CD14-positive monocyte (primary cell): ENCODE results near the gene IL1R2. TPM values are rescaled to one million over a fixed set of nuclear protein-coding genes. Genes with fewer than 3 reads are reported as not detected.

Experiments
- DNase-seq, 3 donors: peaks; one replicate each; pipeline ENCODE4 v3.0.0-alpha.2; 2011 to 2022
- H2AFZ ChIP-seq: 2 replicates; pipeline ENCODE4 v1.6.0; 2012; ENCODE audit warnings: mild to moderate bottlenecking, low read depth, low read length, inconsistent platforms; ENCODE audit not compliant: insufficient read depth, poor library complexity, severe bottlenecking
- H3K27ac ChIP-seq, 2 donors: 1 replicate in 1 of 2; 2 replicates in 1 of 2; pipeline ENCODE4 v1.5.1; 2012 to 2013; ENCODE audit warnings: low read length in 2 of 2, control low read depth in 1 of 2, inconsistent platforms in 1 of 2, low read depth in 1 of 2, mild to moderate bottlenecking in 1 of 2
- H3K27me3 ChIP-seq, 2 donors: one replicate each; pipeline versions ENCODE4 v1.6.0 to v1.6.1; 2011 to 2013; ENCODE audit warnings: low read length in 2 of 2; ENCODE audit not compliant: control insufficient read depth in 2 of 2, insufficient read depth in 2 of 2
- H3K36me3 ChIP-seq, 2 donors: replicated peaks in 1 of 2; 1 replicate in 1 of 2; 2 replicates in 1 of 2; pipeline versions ENCODE4 v1.5.1 to v1.6.1; 2012 to 2013; ENCODE audit warnings: low read length in 2 of 2, control low read depth in 1 of 2, inconsistent platforms in 1 of 2, mild to moderate bottlenecking in 1 of 2; ENCODE audit not compliant: insufficient read depth in 2 of 2, control insufficient read depth in 1 of 2
- H3K4me1 ChIP-seq, 2 donors: 1 replicate in 1 of 2; 2 replicates in 1 of 2; pipeline versions ENCODE4 v1.5.1 to v1.6.1; 2012 to 2013; ENCODE audit warnings: low read length in 2 of 2, control low read depth in 1 of 2, inconsistent platforms in 1 of 2, mild to moderate bottlenecking in 1 of 2, moderate library complexity in 1 of 2; ENCODE audit not compliant: insufficient read depth in 2 of 2, control insufficient read depth in 1 of 2
- H3K4me2 ChIP-seq: replicated peaks from 2 replicates; pipeline ENCODE3; 2012; ENCODE audit warnings: low read length, moderate library complexity, mild to moderate bottlenecking; ENCODE audit not compliant: poor library complexity, severe bottlenecking; ENCODE audit errors: extremely low read depth
- H3K4me3 ChIP-seq, 3 experiments: fragments of 200-600 bp in 1 of 3; sonication (generic) in 1 of 3; replicated peaks in 1 of 3; 1 replicate in 2 of 3; 2 replicates in 1 of 3; pipeline ENCODE4 v1.5.1; 2011 to 2013; ENCODE audit warnings: low read length in 3 of 3, mild to moderate bottlenecking in 3 of 3, control low read depth in 2 of 3, low read depth in 2 of 3, inconsistent platforms in 1 of 3, moderate library complexity in 1 of 3
- H3K79me2 ChIP-seq: 2 replicates; pipeline ENCODE4 v1.6.0; 2012; ENCODE audit warnings: mild to moderate bottlenecking, control low read depth, inconsistent platforms, low read length, moderate library complexity; ENCODE audit not compliant: insufficient read depth
- H3K9ac ChIP-seq: 2 replicates; pipeline ENCODE4 v1.6.0; 2017; ENCODE audit warnings: low read length, mild to moderate bottlenecking; ENCODE audit not compliant: insufficient read depth, poor library complexity, severe bottlenecking
- H3K9me3 ChIP-seq, 2 donors: replicated peaks in 1 of 2; 1 replicate in 1 of 2; 2 replicates in 1 of 2; pipeline versions ENCODE4 v1.5.1 to v1.6.1; 2012 to 2013; ENCODE audit warnings: low read length in 2 of 2, control low read depth in 1 of 2; ENCODE audit not compliant: control insufficient read depth in 1 of 2, insufficient read depth in 1 of 2
- H4K20me1 ChIP-seq: 2 replicates; pipeline ENCODE4 v1.6.0; 2012; ENCODE audit warnings: mild to moderate bottlenecking, low read length, control low read depth, moderate library complexity; ENCODE audit not compliant: insufficient read depth
- H3K27ac Mint-ChIP-seq, 7 donors: one replicate each; pipeline ENCODE4 v1.8.0; 2020; ENCODE audit warnings: mild to moderate bottlenecking in 7 of 7, mixed read lengths in 7 of 7, moderate library complexity in 6 of 7, inconsistent platforms in 2 of 7
- H3K27me3 Mint-ChIP-seq, 3 donors: one replicate each; pipeline ENCODE4 v1.8.0; 2021 to 2022; ENCODE audit warnings: low read depth in 3 of 3, mild to moderate bottlenecking in 3 of 3, mixed read lengths in 3 of 3, moderate library complexity in 3 of 3, inconsistent platforms in 1 of 3
- H3K36me3 Mint-ChIP-seq, 2 donors: one replicate each; pipeline ENCODE4 v1.8.0; 2020; ENCODE audit warnings: mixed read lengths in 2 of 2, inconsistent platforms in 1 of 2, mild to moderate bottlenecking in 1 of 2
- H3K4me1 Mint-ChIP-seq: one replicate; pipeline ENCODE4 v1.8.0; 2020; ENCODE audit warnings: mild to moderate bottlenecking, mixed read lengths
- H3K4me3 Mint-ChIP-seq, 2 donors: one replicate each; pipeline ENCODE4 v1.8.0; 2020; ENCODE audit warnings: mild to moderate bottlenecking in 2 of 2, mixed read lengths in 2 of 2, moderate library complexity in 1 of 2
- H3K9me3 Mint-ChIP-seq, 7 donors: one replicate each; pipeline ENCODE4 v1.8.0; 2020 to 2022; ENCODE audit warnings: mixed read lengths in 7 of 7, mild to moderate bottlenecking in 6 of 7, moderate library complexity in 6 of 7, inconsistent platforms in 2 of 7
- CTCF ChIP-seq: fragments of 200-600 bp; IDR thresholded peaks from one replicate; pipeline ENCODE4 v1.8.0; 2022; ENCODE audit warnings: antibody characterized with exemption, mild to moderate bottlenecking
- WGBS: methylation state at CpG from one replicate; pipeline ENCODE4 v1.1.5; 2013; ENCODE audit warnings: missing lambda C conversion rate; ENCODE audit not compliant: insufficient coverage; 5-methylcytosine and 5-hydroxymethylcytosine counted together
- intact Hi-C, 2 donors: fragments of 100-400 bp; cut with micrococcal nuclease; formaldehyde crosslinking; loops; one replicate each; pipeline versions ENCODE4 v1.15.0 to v1.15.1; 2023
- polyA plus RNA-seq, 3 donors: library from polyadenylated mRNA; depleted of rRNA in 1 of 3; unstranded in 2 of 3; stranded (reverse) in 1 of 3; fragments of 300-500 nt in 2 of 3; fragments of >200 nt in 1 of 3; fragmentation: Illumina TruSeq in 2 of 3; gene quantifications; 1 replicate in 2 of 3; 2 replicates in 1 of 3; pipeline ENCODE4 v1.2.3, GENCODE V29; 2012 to 2021

The IL1R2 gene
- polyA plus RNA-seq, 3 donors, result 5.9 to 12.0 (median 6.2) TPM

DNA sequence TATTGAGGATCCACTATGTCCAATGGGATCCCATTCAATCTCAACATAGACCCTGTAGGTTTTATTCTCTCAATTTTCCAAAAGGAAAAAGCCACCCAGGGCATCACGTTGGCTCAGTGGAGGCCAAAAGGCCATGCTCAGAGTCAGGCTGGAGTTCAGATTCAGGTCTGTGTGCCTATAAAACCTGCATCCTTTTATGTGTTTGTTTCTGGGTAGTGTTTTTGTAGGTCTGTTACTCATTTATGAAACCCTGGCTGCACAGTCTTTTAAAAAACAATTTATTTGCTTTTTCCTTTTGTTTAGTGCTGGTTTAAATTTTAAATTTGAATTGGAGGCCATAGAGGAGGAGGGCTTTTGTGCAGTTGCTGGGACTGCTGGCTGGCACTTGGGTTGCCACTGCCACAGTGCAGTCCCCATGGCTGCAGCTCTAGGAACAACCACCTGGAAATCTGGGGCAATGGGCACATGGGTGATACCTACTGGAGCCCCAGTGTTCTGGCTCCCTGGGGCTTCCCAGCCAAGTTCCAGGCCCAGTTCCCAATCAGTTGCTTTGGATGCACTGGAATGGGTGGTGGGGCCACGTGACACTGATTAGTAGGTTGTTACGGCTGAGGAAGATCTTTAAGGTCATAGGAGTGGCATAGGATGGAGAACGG lies 31.3 kb downstream of the IL1R2 start:
- H4K20me1 ChIP-seq, result no peaks in the 10 kb centered on the region
- H3K79me2 ChIP-seq, result no peaks in the 10 kb centered on the region
- H3K27ac ChIP-seq, result no peak overlapping the region
- Mint-ChIP-seq H3K27ac (peak overlapping the region in 2 of 7 donors; percentile 32 to 79), H3K9me3 (peaks cover 0 to 7% (median 0%) of the 10 kb centered on the region in 7 donors), H3K27me3 (peaks cover 2 to 6% (median 3%) of the 10 kb centered on the region in 3 donors), H3K36me3 (peaks cover 6 to 24% of the 10 kb centered on the region in 2 donors), H3K4me3 (no peak overlapping the region), H3K4me1 (peaks cover 34% of the 10 kb centered on the region)
- no peak overlapping the region for H3K4me3 ChIP-seq
- TF ChIP-seq CTCF, result no peak
- intact Hi-C loops, result loop anchor here (5.0 kb wide), 4 partner anchors 59 to 419 kb away; no protein-coding TSS in a partner anchor
- H3K36me3 ChIP-seq, result no peaks in the 10 kb centered on the region
- H3K9me3 ChIP-seq, result no peaks in the 10 kb centered on the region
- DNase-seq, result no peak
- H3K9ac ChIP-seq, result no peak overlapping the region
- no peak overlapping the region for H3K4me2 ChIP-seq
- no peaks in the 10 kb centered on the region for H3K27me3 ChIP-seq
- no CpG with 5 or more reads among the region's 4 CpGs for WGBS
- H2AFZ ChIP-seq, result no peak overlapping the region
- H3K4me1 ChIP-seq, result peaks cover 17 to 28% of the 10 kb centered on the region in 2 donors

DNA sequence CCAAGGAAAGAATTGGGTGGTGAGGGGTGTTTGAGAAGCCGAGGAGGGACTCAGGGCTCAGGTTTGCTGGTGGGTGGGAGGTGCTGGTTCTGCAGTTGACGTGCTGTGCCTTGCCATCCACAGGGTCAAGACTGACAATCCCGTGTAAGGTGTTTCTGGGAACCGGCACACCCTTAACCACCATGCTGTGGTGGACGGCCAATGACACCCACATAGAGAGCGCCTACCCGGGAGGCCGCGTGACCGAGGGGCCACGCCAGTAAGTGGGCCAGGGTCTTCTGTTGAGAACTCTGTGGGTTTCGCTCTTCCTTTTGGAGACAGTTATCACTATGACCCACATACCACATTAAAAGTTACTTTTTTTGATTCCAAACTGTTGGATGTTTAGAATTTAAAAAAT lies 32.6 kb downstream of the IL1R2 start:
- peaks cover 6 to 22% of the 10 kb centered on the region in 2 donors for H3K36me3 Mint-ChIP-seq
- H3K4me3 Mint-ChIP-seq, result no peak overlapping the region
- TF ChIP-seq CTCF, result no peak
- Histone ChIP-seq H3K79me2 (no peaks in the 10 kb centered on the region), H3K4me3 (no peak overlapping the region), H3K4me1 (peaks cover 17 to 28% of the 10 kb centered on the region in 2 donors), H4K20me1 (no peaks in the 10 kb centered on the region), H3K27ac (no peak overlapping the region), H3K27me3 (no peaks in the 10 kb centered on the region), H3K36me3 (no peaks in the 10 kb centered on the region), H3K9ac (no peak overlapping the region), H2AFZ (no peak overlapping the region), H3K4me2 (no peak overlapping the region), H3K9me3 (no peaks in the 10 kb centered on the region)
- peaks cover 0 to 7% (median 0%) of the 10 kb centered on the region in 7 donors for H3K9me3 Mint-ChIP-seq
- peaks cover 34% of the 10 kb centered on the region for H3K4me1 Mint-ChIP-seq
- 100% methylated on average over 6 of the region's 12 CpGs for WGBS
- H3K27me3 Mint-ChIP-seq, result peaks cover 3 to 6% (median 5%) of the 10 kb centered on the region in 3 donors
- H3K27ac Mint-ChIP-seq, result peak overlapping the region in 4 of 7 donors; percentile 1 to 46 (median 22)
- intact Hi-C loops, result loop anchor here (5.0 kb wide), 4 partner anchors 58 to 418 kb away; no protein-coding TSS in a partner anchor
- no peak for DNase-seq
